GM18907 (cell line): ENCODE data around the gene SOX12.

Experiments
- ATAC-seq: cut with Tn5 transposase; IDR thresholded peaks from one replicate; pipeline ENCODE4 v1.9.1; 2021; ENCODE audit warnings: mild to moderate bottlenecking, moderate library complexity; ENCODE audit not compliant: unreplicated experiment

The SOX12 gene

DNA sequence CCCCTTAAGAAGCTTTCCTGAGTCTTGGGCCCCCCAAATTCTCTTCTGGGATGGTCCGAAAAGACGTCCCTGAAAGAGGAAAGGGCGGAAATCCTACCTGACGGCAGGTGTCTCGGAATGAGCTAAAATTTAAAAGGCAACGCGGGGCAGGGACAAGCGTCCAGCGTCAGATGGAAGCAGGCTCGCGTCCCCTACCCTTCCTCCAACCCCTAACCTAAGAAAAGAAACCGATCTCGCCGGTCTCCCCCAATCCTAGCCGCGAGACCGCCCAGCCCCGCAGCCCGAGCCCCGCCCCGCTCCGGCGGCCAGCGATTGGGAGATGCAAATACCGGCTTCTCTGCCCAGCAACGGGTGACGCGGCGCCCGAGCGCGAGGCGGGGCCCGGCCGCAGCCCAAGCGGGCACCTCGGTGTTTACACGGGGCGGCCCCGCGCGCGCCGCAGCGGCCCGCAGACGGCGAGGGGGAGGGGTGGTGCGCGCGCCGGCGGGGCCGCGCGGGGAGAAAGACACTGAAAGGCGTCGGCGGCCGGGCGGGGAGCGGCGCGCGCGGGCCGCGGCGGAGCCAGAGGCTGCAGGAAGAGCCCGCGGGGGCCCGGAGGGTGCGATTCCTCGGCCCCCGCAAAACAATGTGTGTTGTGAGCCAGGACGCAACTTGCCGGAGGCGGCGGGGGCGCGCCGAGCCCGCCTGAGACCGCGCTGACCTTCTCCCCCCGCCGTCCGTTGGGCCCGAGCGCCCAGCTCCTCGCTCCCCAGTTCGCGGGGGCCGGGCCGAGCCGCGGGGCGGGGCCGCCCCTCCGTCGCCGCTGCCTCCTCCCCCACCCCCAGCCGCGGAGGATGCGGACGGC, at the start of gene SOX12:
Gene SOX12 (plus strand): TSS at position 508 of the 844 bp plus-strand sequence. CDS start 373 bp downstream, outside the sequence.
- peak; percentile 77 for ATAC-seq

DNA sequence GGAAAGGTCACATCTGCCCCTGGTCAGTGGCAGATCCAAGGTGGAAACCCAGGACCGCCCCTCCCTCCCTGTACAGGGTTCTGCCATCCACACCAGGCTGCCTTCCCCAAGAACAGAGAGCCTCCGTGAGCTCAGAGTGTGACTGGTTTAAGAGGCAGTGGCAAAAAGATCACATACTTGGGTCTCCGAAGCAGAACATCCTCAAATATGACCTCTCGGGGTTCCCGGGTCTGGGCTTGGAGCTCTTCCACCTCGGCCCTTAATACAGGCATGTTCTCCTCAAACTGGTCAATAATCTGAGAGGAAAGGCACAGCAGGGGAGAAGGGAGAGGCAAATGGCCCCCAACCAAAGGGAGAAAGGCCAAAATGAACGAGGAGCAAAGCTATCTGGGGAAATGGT, 49.6 kb upstream of the SOX12 start:
- ATAC-seq = no peak

DNA sequence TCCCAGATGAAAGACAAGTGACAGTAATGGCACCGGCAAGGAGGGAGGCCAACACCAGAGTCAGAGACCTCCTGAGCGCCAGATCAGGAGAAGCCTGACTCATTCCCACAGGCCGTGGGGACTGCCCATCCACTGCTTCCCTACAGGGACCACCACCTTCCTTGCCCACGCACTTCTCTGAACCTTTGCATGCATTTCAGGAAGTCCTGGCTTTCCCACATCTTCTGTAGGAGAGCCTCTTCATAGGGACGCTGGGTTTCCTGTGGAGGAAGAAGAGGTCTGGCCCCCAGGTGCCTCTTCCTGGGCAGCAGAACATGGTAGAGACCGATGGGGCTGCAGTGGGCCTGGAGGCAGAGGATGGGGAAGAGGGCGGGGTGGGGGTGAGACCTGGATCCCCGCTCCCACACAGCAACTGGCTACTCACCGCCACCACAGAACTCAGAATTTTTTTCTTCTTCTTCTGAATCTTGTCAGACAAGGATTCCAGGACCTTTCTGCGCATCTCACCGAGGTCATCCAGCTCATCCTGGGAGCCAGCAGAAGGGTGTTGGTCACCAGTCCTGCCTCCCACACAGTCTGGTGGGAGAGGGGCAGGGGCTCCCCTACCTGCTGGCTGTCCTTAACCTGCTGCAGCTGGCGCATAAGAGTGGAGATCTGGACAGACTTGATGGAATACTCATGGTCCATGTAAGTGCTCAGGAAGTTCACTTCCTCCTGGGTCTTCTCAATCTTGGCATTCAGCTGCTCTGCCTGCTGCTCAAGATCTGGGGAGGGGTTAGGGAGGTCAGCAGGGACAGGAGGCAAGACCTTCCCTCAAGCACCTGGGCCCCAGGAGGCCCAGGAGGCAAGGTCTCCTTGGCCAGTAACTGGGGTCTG, 48.5 kb upstream of the SOX12 start:
- ATAC-seq = no peak

DNA sequence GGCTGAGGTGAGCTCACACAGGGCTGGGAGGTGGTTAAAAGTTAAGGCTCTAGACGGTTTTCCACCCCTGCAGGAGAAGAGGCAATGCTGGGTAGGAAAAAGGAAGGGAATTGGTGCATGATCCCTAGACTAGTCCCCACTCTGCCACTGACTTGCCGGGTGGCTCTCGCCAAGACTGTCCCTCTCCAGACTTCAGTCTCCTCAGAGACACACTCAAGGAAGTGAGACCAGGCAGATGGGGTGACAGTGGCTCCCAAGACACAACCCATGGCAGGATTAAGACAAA, 47.9 kb upstream of the SOX12 start:
- no peak for ATAC-seq

DNA sequence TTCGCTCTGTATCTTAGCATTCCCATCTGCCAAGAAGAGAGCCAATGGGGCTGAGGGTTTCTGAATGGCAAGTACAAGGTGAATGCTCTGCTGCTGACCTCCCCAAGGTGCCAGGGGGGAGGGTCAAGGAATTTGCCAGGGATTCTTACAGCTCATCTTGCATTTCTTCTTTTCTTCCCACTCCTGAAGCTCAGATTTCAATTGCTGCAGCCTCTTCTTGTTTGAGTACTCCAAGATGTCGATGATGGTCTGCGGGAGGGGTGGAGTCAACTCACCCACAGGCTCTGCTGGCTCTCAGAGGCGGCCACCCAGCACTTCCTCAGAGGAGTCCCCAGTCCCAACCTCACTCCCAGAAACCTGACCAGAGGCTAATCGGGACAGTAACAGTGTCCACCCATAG, 47.2 kb upstream of the SOX12 start:
- ATAC-seq = no peak

DNA sequence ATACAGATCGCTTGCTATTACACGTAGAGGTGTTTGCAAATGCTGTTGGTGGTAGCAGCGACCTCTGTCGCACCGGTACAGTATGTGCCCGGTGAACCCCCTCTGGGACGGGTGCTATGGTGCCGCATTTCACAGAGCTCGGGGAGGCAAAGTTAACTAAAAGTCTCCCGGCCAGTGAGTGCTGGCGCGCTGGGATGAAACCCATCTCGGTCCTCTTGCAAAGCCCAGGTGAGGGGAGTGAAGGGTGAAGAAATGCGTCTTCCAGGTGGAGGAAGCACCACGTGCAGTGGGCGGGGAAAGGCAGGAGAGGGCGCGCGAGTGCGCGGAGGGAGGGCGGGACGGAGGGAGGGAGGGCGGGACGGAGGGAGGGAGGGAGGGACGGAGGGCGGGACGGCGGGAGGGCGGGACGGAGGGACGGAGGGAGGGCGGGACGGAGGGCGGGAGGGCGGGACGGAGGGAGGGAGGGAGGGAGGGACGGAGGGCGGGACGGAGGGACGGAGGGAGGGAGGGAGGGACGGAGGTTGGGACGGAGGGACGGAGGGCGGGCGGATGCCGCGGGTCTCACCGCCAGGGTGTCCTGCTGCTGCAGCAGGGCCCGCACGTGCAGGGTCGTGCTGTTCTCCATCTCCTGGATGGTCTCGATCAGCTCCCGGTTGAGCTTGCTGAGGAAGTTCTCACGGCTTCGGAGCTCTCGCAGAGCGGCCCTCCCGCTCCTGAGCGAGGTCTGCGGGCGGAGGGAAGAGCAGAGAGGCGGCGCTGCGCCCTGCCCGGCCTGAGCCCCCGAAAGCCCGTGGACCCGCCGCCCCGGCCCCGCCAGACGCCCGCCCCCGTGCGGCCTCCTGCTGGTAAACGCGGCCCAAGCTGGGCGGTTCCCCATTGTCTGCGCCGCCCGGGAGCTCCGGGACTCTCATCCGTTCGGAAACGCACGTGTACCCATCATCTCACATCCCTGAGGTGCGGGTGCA, 46.5 kb upstream of the SOX12 start:
- no peak for ATAC-seq

DNA sequence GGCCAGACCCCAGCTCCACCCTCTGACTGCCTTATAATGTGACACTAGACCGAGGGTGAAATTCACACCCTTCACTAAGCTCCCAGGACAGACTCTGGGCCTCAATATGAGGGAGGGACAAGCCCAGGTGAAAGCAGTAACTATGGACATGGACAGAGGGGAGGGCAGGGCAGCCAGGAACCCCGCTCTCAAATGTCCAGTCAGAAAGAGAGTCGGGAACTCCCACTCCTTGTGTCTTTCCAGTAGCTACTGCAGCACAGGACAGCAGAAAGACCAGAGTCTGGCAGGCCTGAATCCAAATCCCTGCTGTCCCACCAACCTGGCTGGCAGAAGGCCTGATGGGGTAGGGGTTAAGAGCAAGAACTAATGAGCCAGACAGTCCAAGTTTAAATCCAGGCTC, 41.2 kb upstream of the SOX12 start:
- ATAC-seq = no peak

DNA sequence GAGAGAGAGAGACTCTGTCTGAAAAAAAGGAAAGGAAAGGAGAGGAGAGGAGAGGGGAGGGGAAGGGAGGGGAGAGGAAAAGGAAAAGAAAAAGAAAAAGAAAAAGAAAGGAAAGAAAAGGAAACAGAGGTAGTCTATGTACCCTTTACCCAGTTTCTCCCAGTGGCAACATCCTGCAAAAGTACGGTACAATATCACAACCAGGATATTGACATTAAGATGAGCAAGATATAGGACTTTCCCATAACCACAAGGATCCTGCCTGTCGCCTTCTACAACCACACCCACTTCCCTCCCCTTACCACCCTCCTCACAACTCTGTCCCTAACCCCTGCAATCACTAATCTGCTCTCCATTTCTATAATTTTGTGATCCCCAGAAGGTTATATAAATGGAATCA, 38.8 kb upstream of the SOX12 start:
- ATAC-seq = no peak

DNA sequence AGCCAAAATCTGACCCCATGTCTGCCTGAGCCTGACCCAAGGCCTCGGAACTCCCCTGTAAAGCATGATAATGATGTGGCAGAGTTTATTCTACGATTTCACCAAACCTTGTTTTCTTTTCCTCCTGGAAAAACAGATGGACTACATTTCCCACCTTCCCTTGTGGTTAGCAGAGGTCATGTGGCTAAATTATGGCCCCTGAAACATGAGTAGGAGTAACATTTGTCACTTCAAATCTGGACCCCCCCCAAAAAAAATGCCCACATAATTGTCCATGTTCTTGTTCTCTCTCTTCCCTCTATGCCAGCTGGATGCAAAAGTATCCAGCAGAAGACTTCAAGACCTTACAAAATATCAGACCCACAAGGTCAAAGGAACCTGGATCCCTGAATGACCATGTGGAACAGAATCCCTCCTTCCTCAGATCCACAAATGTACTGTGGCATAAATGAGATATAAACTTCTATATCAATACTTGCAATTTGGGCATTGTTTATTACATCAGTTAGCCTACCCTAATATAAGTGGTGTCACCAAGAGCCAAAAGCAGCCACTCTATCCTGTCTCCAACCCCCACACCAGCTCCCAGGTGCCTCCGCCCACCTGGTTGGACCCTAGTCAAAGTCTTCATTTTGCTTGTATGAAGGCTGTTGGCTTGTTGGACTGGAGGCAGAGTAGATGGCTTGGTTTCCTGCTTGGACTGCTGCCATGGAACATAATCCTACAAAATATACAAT, 36.2 kb upstream of the SOX12 start:
- ATAC-seq = no peak

DNA sequence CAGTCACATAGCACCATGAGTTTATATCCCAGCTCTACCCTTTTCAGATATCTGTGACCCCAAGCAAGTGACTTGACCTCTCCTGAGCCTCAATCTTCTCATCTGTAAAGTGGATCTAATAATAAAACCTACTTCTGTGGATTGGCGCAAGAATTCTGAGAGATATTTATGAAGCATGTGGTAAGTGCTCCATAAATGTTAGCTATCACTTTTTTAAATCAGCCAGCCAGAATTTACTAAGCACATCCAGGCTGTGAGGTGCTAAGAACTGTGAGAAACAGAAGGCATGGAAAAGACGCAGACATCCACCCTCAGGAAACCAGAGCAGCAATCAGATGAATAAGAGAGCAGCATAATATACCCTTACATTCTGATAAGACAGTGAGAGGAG, 35.7 kb upstream of the SOX12 start:
- peak; percentile 2 for ATAC-seq

DNA sequence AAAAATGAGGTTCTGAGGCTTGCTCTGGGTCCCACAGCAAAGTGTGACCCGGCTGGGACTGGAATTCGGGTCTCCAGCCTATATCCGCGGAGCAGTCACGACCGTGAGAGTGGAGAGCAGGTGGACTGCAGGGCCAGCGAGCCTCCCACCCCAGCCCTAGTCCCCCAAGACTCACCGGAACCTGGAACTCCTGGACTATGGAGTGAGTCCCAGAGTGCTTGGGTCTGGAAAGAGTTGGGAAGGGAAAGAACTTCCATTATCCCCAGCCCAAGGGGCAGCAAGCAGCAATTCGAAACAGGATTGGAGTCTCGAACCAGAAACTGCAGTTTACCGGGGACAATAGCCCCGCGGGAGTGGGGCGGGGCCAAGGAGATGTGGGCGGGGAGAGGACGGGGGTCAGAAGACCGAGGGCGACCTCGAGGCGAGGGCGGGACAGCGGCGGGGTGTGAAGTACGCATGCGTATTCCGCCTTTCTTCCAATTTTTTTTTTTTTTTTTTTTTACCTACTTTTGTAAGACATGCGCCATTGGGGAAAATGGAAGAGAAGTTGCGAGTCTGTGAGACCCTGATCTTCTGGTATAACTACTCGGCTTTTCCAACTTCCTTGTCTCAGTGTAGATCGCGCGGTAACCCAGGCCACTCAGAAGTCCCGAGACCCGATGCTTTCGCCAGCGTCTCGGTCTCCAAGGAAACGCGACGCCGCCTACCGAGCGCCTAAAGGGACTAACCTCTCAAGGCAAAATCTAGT, 35.1 kb upstream of the SOX12 start, which contains the start of gene C20orf96:
Gene C20orf96 (minus strand): TSS at position 667 of the 748 bp plus-strand sequence. CDS start 140 bp downstream, at position 527.
- peak; percentile 83 for ATAC-seq

DNA sequence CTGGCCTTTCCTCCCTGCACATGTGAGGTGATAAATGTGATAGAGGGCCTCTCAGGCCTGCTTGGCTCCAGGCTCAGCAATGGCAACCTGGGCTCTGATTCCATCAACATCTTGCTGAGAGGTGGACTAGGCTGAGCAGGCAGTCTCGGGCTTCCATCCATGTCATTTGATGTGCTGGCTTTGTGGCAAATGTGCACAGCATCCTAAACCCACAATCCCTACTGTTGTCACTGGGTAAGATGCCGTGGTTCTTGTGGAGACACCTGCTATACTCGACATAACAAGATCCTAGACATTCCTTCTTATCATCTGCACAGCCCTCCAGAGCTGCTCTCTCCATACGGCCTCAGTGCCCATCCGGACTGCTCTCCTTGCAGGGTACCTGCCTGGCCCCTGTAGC, 30.8 kb upstream of the SOX12 start:
- no peak for ATAC-seq

DNA sequence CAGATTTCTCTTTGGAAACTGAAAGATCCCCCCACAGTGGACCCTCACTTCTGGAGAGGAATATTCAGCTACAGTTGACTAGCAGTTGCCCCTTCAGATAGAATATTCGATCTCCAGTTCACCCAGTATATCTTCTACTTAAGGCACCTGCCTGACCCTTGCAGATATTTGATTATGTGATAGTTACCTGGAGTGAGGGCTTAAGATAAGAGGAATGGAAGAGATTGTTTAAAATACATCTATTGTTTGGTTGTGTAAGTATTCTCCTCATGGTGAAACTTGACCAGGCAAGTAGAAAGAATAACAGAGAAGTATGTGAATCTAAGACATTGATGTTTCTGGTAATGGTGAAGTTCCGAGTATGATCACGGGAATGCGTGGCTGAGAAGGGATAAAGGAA, 29.5 kb upstream of the SOX12 start:
- no peak for ATAC-seq

DNA sequence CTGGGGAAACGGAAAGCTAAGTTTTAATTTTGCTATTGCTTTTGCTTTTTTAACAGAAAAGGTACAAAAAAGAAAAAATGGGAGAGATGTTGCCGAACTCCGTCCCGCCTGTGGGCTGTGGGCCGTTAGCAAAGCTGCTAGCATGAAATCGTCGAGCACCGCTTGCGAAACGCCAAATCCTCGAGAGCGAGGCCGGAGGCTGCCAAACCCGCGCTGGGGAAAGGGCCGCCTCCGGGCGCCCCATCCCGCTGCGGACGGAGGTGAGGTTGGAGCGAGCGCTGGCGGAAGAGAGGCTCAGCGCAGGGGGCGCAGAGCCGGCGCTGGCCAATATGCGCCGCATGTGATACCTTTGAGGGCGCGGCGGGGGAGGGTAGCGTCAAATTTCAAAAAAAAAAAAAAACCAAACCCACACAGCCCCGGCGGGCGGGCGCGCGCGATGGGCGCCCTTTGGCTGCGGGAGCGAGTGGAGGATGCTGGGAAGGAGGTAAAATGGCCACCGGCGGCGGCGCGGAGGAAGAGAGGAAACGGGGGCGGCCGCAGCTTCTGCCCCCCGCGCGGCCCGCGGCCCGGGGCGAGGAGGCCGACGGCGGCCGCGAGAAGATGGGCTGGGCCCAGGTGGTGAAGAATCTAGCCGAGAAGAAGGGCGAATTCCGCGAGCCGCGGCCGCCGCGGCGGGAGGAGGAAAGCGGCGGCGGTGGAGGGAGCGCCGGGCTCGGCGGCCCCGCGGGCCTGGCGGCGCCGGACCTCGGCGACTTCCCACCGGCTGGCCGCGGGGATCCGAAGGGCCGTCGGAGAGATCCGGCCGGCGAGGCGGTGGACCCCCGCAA, 28.0 kb upstream of the SOX12 start, which contains the start of gene ZCCHC3:
Gene ZCCHC3 (plus strand): TSS at position 473 of the 827 bp plus-strand sequence. CDS start 17 bp downstream, at position 490.
- ATAC-seq = peak; percentile 80

DNA sequence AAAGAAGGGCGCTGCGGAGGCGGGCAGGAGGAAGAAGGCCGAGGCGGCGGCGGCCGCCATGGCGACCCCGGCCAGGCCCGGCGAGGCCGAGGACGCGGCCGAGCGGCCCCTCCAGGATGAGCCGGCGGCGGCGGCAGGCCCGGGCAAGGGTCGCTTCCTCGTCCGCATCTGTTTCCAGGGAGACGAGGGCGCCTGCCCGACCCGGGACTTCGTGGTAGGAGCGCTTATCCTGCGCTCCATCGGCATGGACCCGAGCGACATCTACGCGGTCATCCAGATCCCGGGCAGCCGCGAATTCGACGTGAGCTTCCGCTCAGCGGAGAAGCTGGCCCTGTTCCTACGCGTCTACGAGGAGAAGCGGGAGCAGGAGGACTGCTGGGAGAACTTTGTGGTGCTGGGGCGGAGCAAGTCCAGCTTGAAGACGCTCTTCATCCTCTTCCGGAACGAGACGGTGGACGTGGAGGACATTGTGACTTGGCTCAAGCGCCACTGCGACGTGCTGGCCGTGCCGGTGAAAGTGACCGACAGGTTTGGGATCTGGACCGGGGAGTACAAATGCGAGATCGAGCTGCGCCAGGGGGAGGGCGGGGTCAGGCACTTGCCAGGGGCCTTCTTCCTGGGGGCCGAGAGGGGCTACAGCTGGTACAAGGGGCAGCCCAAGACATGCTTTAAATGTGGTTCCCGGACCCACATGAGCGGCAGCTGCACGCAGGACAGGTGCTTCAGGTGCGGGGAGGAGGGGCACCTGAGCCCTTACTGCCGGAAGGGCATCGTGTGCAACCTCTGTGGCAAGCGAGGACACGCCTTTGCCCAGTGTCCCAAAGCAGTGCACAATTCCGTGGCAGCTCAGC, 27.2 kb upstream of the SOX12 start:
- ATAC-seq = peak; percentile 35

DNA sequence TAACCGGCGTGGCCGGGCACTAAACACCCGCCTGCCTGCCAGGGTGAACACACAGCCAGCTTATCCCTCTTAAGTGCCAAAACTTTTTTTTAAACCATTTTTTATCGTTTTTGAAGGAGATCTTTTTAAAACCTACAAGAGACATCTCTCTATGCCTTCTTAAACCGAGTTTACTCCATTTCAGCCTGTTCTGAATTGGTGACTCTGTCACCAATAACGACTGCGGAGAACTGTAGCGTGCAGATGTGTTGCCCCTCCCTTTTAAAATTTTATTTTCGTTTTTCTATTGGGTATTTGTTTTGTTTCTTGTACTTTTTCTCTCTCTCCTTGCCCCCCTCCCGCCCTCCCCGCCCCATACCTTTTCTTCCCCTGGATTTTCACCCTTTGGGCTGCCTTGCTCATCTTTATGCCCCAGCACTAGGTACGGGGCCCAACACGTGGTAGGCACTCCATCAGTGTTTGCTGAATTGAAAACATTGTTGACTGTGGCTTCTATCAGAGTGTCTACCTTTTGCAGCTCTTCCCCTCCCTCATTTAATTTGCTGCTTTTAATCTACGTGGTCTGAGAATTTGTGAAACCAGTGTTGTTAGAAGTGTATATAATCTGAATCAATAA, 26.5 kb upstream of the SOX12 start:
- no peak for ATAC-seq

DNA sequence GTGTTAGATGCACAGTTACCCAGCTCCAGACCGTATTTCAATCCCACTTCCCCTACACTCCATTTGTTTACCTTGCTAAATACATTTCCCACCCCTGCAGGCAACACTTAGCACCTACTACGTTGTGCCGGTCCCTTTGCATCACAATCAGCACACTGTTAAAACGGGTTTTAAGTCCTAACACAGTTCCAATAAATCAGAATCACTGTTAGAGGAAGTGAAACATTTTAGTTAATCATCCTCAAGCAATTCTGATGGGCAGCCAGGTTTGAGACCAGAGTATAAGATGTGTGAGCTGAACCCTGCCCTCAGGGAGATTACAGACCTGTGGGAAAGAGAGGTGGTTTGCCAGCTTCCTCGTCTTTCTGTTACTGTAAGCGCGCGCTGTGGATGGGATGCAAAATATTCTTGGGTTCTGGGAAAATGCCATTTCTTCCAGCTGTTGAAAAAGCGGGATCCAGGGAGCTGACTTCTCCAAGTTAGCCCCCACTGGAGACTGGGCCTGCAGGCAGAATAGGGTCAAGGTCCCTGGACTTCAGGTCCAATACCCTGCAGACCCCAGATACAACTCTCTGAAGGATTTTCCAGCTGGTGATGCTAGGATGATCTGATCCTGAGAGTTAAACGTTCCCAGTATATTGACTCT, 24.9 kb upstream of the SOX12 start:
- no peak for ATAC-seq
